ENCODE results near the gene AUTS2.

DNA sequence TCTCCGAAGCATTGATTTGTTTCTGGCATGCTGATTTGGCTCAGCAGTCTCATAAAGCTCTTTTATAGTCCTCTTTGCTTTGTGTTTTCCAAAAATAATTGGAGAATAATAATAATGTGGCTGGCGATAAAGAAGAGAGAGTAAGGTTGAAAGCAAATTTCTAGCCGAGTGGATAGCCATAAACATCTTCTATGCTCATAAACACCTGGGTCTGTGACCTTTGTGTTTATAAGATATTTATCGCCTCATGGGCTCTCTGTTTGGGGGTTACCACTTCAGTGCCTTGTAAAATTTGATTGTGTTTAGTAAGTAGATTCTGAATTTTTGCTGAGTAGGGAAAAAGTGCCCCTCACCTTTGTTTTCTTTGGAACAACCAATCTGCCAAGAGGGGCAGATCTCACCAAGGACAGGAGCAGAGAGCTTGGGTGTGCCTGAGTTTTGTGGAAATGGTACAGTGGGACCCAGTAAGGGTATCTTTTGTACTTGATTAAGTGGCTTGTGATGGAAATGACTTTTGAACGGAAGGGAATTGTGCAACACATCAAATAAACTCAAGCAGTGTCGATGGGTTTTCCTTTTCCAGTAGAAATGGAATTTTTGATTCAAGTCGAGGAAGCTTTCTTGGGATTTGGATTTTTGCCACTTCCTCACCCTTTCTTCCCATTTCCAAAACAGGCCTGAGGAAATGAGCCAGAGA is 220.5 kb downstream of the AUTS2 start:
- TF ChIP-seq POLR2A (IDR thresholded peaks at IDR 0.05; ENCODE audit: low read depth, low read length): no peak
- TF ChIP-seq POU2F2 (IDR thresholded peaks at IDR 0.05; ENCODE audit: low read depth, low read length): no peak
- TF ChIP-seq SPI1 (IDR thresholded peaks at IDR 0.05; ENCODE audit: low read depth, low read length): no peak

Data from GM12891 (cell line).